22Rv1 (cell line): Measurements from ENCODE around the gene AFF1.

ENCODE experiments used
- CTCF ChIP-seq: fragments of 450-650 bp; IDR thresholded peaks from 2 replicates; pipeline ENCODE4 v1.5.1; 2017; ENCODE audit warnings: mild to moderate bottlenecking
- ZFX ChIP-seq: fragments of 450-650 bp; IDR thresholded peaks from 2 replicates; pipeline ENCODE4 v1.6.1; 2017; ENCODE audit warnings: antibody characterized with exemption, borderline replicate concordance

- no peak for TF ChIP-seq CTCF
- TF ChIP-seq ZFX, result no peak
Measured at GRCh38 chr4:87030755-87031441, 96.1 kb downstream of the AFF1 start.
